Tibial artery (tissue), 4 donors: ENCODE measurements around the gene RIPOR2.

Experiments
- DNase-seq, 2 donors: peaks; one replicate each; pipeline ENCODE4 v3.0.0-alpha.2; 2019
- H3K27ac ChIP-seq, 2 donors: fragments of 200-600 bp; sonication (generic) in 1 of 2; 1 replicate in 1 of 2; 2 replicates in 1 of 2; pipeline ENCODE4 v1.5.1; 2018 to 2019; ENCODE audit warnings: mild to moderate bottlenecking in 1 of 2
- H3K27me3 ChIP-seq, 2 donors: fragments of 200-600 bp; sonication (generic) in 1 of 2; one replicate each; pipeline versions ENCODE4 v1.5.1 to v1.6.0; 2016 to 2019
- H3K36me3 ChIP-seq, 3 donors: fragments of 200-600 bp; sonication (generic) in 2 of 3; one replicate each; pipeline ENCODE4 v1.5.1; 2016 to 2019; ENCODE audit warnings: mild to moderate bottlenecking in 2 of 3
- H3K4me1 ChIP-seq, 4 donors: fragments of 200-600 bp; sonication (generic) in 2 of 4; 1 replicate in 3 of 4; 2 replicates in 1 of 4; pipeline ENCODE4 v1.5.1; 2016 to 2019
- H3K4me3 ChIP-seq, 2 donors: fragments of 200-600 bp; sonication (generic) in 1 of 2; 1 replicate in 1 of 2; 2 replicates in 1 of 2; pipeline ENCODE4 v1.5.1; 2018 to 2019; ENCODE audit warnings: mild to moderate bottlenecking in 2 of 2
- H3K9me3 ChIP-seq, 3 donors: fragments of 200-600 bp; sonication (generic) in 1 of 3; one replicate each; pipeline ENCODE4 v1.5.1; 2016 to 2019
- intact Hi-C: fragments of 100-400 bp; cut with DNase I; formaldehyde crosslinking; loops from one replicate; pipeline ENCODE4 v1.15.0; 2023; ENCODE audit warnings: low total_unique reads
- TF ChIP-seq, protein P1 (sequence below), 2 experiments: fragments of 200-600 bp in 1 of 2; fragments of 450-650 bp in 1 of 2; IDR thresholded peaks; one replicate each; pipeline ENCODE4 v1.5.1; 2017 to 2019; ENCODE audit warnings: antibody characterized with exemption in 2 of 2, mild to moderate bottlenecking in 1 of 2, moderate library complexity in 1 of 2

The RIPOR2 gene

DNA sequence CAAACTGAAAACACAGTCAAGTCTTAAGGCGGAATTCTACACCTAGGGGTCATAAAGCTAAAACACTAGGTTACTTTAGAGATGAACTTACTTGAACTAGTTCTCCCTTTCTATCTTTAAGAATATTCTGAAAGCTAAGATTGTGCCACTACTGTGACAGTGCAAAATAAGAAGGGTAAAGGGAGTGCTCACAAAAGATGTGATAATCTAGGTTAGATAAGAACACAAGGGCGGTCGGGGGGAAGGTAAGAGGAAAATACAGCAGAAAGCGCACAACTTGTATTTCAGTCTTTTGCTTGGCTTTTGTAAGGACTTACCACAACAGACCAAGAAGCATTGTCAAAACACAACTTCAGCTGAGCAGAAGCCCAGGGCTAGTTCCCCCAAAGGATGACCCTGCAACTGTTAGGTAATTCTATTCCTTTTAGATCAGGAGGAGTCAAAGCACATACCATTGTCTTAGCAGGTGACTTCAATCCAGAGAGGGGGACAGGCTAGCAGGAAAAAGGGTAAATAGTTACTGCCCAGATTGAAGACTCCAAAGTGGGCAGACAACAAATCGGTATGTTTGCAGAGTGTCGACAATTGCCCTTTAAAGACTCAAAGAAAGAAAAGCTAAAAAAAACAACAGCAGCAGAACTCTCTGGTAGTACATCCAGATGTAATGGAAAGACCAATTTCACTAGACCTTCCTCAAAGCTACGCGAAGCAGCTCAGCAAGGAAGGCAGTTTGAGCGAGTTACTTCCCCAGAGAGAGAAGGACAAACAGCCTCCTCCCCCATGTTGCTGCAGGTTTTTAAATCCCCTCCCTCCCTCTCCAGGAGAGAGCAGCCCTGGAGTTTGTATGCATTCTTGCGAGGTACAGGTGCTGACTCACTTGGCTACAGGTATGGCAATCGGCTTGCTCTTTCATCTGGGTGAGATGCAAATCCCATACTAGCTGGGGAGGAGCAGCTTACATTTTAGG is 59.0 kb downstream of the RIPOR2 start:
- Histone ChIP-seq H3K9me3 (peaks cover 0 to 9% (median 0%) of the 10 kb centered on the region in 3 donors), H3K27me3 (no peaks in the 10 kb centered on the region), H3K36me3 (peaks cover 0 to 19% (median 9%) of the 10 kb centered on the region in 3 donors), H3K27ac (no peak overlapping the region), H3K4me1 (no peaks in the 10 kb centered on the region), H3K4me3 (no peak overlapping the region)
- TF ChIP-seq, protein P1, sequence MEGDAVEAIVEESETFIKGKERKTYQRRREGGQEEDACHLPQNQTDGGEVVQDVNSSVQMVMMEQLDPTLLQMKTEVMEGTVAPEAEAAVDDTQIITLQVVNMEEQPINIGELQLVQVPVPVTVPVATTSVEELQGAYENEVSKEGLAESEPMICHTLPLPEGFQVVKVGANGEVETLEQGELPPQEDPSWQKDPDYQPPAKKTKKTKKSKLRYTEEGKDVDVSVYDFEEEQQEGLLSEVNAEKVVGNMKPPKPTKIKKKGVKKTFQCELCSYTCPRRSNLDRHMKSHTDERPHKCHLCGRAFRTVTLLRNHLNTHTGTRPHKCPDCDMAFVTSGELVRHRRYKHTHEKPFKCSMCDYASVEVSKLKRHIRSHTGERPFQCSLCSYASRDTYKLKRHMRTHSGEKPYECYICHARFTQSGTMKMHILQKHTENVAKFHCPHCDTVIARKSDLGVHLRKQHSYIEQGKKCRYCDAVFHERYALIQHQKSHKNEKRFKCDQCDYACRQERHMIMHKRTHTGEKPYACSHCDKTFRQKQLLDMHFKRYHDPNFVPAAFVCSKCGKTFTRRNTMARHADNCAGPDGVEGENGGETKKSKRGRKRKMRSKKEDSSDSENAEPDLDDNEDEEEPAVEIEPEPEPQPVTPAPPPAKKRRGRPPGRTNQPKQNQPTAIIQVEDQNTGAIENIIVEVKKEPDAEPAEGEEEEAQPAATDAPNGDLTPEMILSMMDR (IDR thresholded peaks at IDR 0.05), result no peak
- no peak for DNase-seq
- intact Hi-C loops, result no loop called here

DNA sequence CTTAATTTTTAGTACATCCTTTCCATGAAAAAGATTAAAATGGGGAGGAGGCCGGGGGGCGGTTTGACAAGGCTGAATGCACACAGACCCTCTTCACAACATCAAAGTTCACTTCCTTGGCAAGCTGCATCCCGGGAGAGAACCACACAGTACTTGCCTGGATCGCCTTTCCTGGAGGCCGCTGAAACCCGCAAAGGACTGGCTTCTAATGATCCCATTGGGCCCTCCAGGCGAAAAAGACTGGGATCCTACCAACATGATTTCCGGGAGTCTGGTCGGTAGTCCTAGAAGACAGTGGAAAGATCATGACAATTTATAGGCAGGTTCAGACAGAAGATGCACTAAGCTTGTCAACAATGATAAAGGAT is 60.2 kb downstream of the RIPOR2 start:
- Histone ChIP-seq H3K9me3 (peaks cover 0 to 9% (median 0%) of the 10 kb centered on the region in 3 donors), H3K27ac (no peak overlapping the region), H3K4me3 (no peak overlapping the region), H3K36me3 (peaks cover 0 to 22% (median 12%) of the 10 kb centered on the region in 3 donors), H3K27me3 (no peaks in the 10 kb centered on the region), H3K4me1 (no peaks in the 10 kb centered on the region)
- TF ChIP-seq, protein P1 (IDR thresholded peaks at IDR 0.05), result no peak
- DNase-seq, result no peak
- intact Hi-C loops, result no loop called here

DNA sequence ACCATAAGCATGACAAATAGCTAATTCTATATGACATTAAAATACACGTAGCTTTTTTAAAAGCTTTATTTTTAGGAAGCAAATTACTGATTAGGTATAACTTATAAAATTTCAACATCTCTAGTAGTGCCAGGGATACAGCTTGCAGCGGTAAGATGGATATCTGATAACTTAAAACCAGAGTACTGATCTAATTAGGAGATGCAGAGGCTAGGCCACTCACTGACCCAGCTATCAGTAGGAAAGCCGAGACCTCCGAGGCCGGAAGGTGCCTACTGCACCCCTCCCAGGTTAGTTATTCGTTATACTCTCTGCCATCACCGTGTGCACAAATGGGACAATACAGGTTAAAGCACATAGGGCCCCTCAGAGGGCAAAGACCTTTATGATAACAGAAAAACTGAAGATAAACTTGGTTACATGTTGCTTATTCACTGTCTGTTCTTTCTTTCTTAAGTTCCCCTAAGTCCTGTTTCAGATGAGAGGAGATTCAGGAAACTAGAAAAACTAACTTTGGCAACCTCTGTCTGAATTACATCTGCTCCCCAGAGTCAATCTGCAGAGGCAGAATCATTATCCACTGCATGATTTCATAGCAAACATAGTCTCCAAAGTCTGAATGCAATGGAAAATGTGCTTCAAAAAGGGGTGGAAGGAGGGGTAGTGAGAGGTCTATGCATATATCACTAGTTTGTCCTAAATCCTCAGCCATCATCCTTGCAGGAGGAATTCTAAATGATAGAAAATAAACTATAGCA is 60.8 kb downstream of the RIPOR2 start:
- intact Hi-C loops, result no loop called here
- no peak overlapping the region for H3K27ac ChIP-seq

DNA sequence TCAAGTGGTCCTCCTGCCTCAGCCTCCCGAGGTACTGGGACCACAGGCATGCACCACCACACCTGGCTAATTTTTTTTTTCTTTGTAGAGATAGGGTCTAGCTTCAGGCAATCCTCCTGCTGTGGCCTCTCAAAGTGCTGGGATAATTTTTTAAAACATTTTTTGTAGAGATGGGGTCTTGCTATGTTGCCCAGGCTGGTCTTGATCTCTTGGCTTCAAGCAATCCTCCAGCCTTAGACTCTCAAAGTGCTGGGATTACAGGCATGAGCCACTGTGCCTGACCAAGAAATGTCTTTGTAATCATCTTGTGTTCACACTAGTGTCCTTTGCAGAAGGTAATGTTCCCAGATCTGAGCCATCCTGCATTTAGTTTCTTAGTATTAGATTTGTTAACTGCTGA is 61.6 kb downstream of the RIPOR2 start:
- DNase-seq, result no peak
- no peak overlapping the region for H3K27ac ChIP-seq
- no peak overlapping the region for H3K4me3 ChIP-seq
- H3K4me1 ChIP-seq, result no peaks in the 10 kb centered on the region
- H3K36me3 ChIP-seq, result peaks cover 0 to 22% (median 12%) of the 10 kb centered on the region in 3 donors
- H3K9me3 ChIP-seq, result peaks cover 0 to 9% (median 0%) of the 10 kb centered on the region in 3 donors
- intact Hi-C loops, result no loop called here
- TF ChIP-seq, protein P1 (IDR thresholded peaks at IDR 0.05), result no peak
- no peaks in the 10 kb centered on the region for H3K27me3 ChIP-seq

More for the DNA sequence above, 60.8 kb downstream of the RIPOR2 start:
- H3K4me1 ChIP-seq, result no peaks in the 10 kb centered on the region
- no peaks in the 10 kb centered on the region for H3K27me3 ChIP-seq
- H3K4me3 ChIP-seq, result no peak overlapping the region
- TF ChIP-seq, protein P1 (IDR thresholded peaks at IDR 0.05), result no peak
- H3K9me3 ChIP-seq, result peaks cover 0 to 9% (median 0%) of the 10 kb centered on the region in 3 donors
- H3K36me3 ChIP-seq, result peaks cover 0 to 22% (median 12%) of the 10 kb centered on the region in 3 donors
- DNase-seq, result no peak

DNA sequence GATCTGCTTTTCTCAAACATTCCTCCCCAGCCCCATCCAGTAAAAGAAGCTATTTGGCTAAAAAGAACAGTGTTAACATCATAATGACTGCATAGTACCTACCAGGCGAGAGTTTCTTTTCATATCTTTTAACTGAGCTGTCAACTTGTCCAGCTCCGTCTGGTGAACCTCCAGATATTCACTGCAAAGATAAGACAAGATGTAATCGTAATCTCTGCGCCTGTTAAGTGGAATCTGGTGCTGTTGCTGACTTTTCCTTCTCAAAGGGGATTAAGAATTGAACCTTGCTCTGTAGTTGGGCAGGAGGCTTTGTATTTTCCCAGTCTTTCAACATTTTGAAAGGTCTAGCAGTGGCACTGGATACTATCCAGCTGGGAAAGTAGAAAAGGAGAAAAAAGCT is 63.0 kb downstream of the RIPOR2 start:
- intact Hi-C loops, result no loop called here
- Histone ChIP-seq H3K4me3 (no peak overlapping the region), H3K36me3 (peaks cover 0 to 22% (median 12%) of the 10 kb centered on the region in 3 donors), H3K27ac (no peak overlapping the region), H3K4me1 (no peaks in the 10 kb centered on the region), H3K27me3 (no peaks in the 10 kb centered on the region), H3K9me3 (peaks cover 0 to 9% (median 0%) of the 10 kb centered on the region in 3 donors)
- TF ChIP-seq, protein P1 (IDR thresholded peaks at IDR 0.05), result no peak
- no peak for DNase-seq
